CD14-positive monocyte (primary cell): ENCODE data around the gene PIM2. TPM values are rescaled to one million over a fixed set of nuclear protein-coding genes. Genes with fewer than 3 reads are reported as not detected.
A peak's percentile ranks its signal among the peaks of the same experiment; 100 is the strongest.

Experiments
- DNase-seq, 3 donors: peaks; one replicate each; pipeline ENCODE4 v3.0.0-alpha.2; 2011 to 2022
- H2AFZ ChIP-seq: 2 replicates; pipeline ENCODE4 v1.6.0; 2012; ENCODE audit warnings: mild to moderate bottlenecking, low read depth, low read length, inconsistent platforms; ENCODE audit not compliant: insufficient read depth, poor library complexity, severe bottlenecking
- H3K27ac ChIP-seq, 2 donors: 1 replicate in 1 of 2; 2 replicates in 1 of 2; pipeline ENCODE4 v1.5.1; 2012 to 2013; ENCODE audit warnings: low read length in 2 of 2, control low read depth in 1 of 2, inconsistent platforms in 1 of 2, low read depth in 1 of 2, mild to moderate bottlenecking in 1 of 2
- H3K27me3 ChIP-seq, 2 donors: one replicate each; pipeline versions ENCODE4 v1.6.0 to v1.6.1; 2011 to 2013; ENCODE audit warnings: low read length in 2 of 2; ENCODE audit not compliant: control insufficient read depth in 2 of 2, insufficient read depth in 2 of 2
- H3K36me3 ChIP-seq, 2 donors: replicated peaks in 1 of 2; 1 replicate in 1 of 2; 2 replicates in 1 of 2; pipeline versions ENCODE4 v1.5.1 to v1.6.1; 2012 to 2013; ENCODE audit warnings: low read length in 2 of 2, control low read depth in 1 of 2, inconsistent platforms in 1 of 2, mild to moderate bottlenecking in 1 of 2; ENCODE audit not compliant: insufficient read depth in 2 of 2, control insufficient read depth in 1 of 2
- H3K4me1 ChIP-seq, 2 donors: 1 replicate in 1 of 2; 2 replicates in 1 of 2; pipeline versions ENCODE4 v1.5.1 to v1.6.1; 2012 to 2013; ENCODE audit warnings: low read length in 2 of 2, control low read depth in 1 of 2, inconsistent platforms in 1 of 2, mild to moderate bottlenecking in 1 of 2, moderate library complexity in 1 of 2; ENCODE audit not compliant: insufficient read depth in 2 of 2, control insufficient read depth in 1 of 2
- H3K4me2 ChIP-seq: replicated peaks from 2 replicates; pipeline ENCODE3; 2012; ENCODE audit warnings: low read length, moderate library complexity, mild to moderate bottlenecking; ENCODE audit not compliant: poor library complexity, severe bottlenecking; ENCODE audit errors: extremely low read depth
- H3K4me3 ChIP-seq, 3 experiments: fragments of 200-600 bp in 1 of 3; sonication (generic) in 1 of 3; replicated peaks in 1 of 3; 1 replicate in 2 of 3; 2 replicates in 1 of 3; pipeline ENCODE4 v1.5.1; 2011 to 2013; ENCODE audit warnings: low read length in 3 of 3, mild to moderate bottlenecking in 3 of 3, control low read depth in 2 of 3, low read depth in 2 of 3, inconsistent platforms in 1 of 3, moderate library complexity in 1 of 3
- H3K79me2 ChIP-seq: 2 replicates; pipeline ENCODE4 v1.6.0; 2012; ENCODE audit warnings: mild to moderate bottlenecking, control low read depth, inconsistent platforms, low read length, moderate library complexity; ENCODE audit not compliant: insufficient read depth
- H3K9ac ChIP-seq: 2 replicates; pipeline ENCODE4 v1.6.0; 2017; ENCODE audit warnings: low read length, mild to moderate bottlenecking; ENCODE audit not compliant: insufficient read depth, poor library complexity, severe bottlenecking
- H3K9me3 ChIP-seq, 2 donors: replicated peaks in 1 of 2; 1 replicate in 1 of 2; 2 replicates in 1 of 2; pipeline versions ENCODE4 v1.5.1 to v1.6.1; 2012 to 2013; ENCODE audit warnings: low read length in 2 of 2, control low read depth in 1 of 2; ENCODE audit not compliant: control insufficient read depth in 1 of 2, insufficient read depth in 1 of 2
- H4K20me1 ChIP-seq: 2 replicates; pipeline ENCODE4 v1.6.0; 2012; ENCODE audit warnings: mild to moderate bottlenecking, low read length, control low read depth, moderate library complexity; ENCODE audit not compliant: insufficient read depth
- H3K27ac Mint-ChIP-seq, 7 donors: one replicate each; pipeline ENCODE4 v1.8.0; 2020; ENCODE audit warnings: mild to moderate bottlenecking in 7 of 7, mixed read lengths in 7 of 7, moderate library complexity in 6 of 7, inconsistent platforms in 2 of 7
- H3K27me3 Mint-ChIP-seq, 3 donors: one replicate each; pipeline ENCODE4 v1.8.0; 2021 to 2022; ENCODE audit warnings: low read depth in 3 of 3, mild to moderate bottlenecking in 3 of 3, mixed read lengths in 3 of 3, moderate library complexity in 3 of 3, inconsistent platforms in 1 of 3
- H3K36me3 Mint-ChIP-seq, 2 donors: one replicate each; pipeline ENCODE4 v1.8.0; 2020; ENCODE audit warnings: mixed read lengths in 2 of 2, inconsistent platforms in 1 of 2, mild to moderate bottlenecking in 1 of 2
- H3K4me1 Mint-ChIP-seq: one replicate; pipeline ENCODE4 v1.8.0; 2020; ENCODE audit warnings: mild to moderate bottlenecking, mixed read lengths
- H3K4me3 Mint-ChIP-seq, 2 donors: one replicate each; pipeline ENCODE4 v1.8.0; 2020; ENCODE audit warnings: mild to moderate bottlenecking in 2 of 2, mixed read lengths in 2 of 2, moderate library complexity in 1 of 2
- H3K9me3 Mint-ChIP-seq, 7 donors: one replicate each; pipeline ENCODE4 v1.8.0; 2020 to 2022; ENCODE audit warnings: mixed read lengths in 7 of 7, mild to moderate bottlenecking in 6 of 7, moderate library complexity in 6 of 7, inconsistent platforms in 2 of 7
- WGBS: methylation state at CpG from one replicate; pipeline ENCODE4 v1.1.5; 2013; ENCODE audit warnings: missing lambda C conversion rate; ENCODE audit not compliant: insufficient coverage; 5-methylcytosine and 5-hydroxymethylcytosine counted together
- intact Hi-C, 2 donors: fragments of 100-400 bp; cut with micrococcal nuclease; formaldehyde crosslinking; loops; one replicate each; pipeline versions ENCODE4 v1.15.0 to v1.15.1; 2023
- polyA plus RNA-seq, 3 donors: library from polyadenylated mRNA; depleted of rRNA in 1 of 3; unstranded in 2 of 3; stranded (reverse) in 1 of 3; fragments of 300-500 nt in 2 of 3; fragments of >200 nt in 1 of 3; fragmentation: Illumina TruSeq in 2 of 3; gene quantifications; 1 replicate in 2 of 3; 2 replicates in 1 of 3; pipeline ENCODE4 v1.2.3, GENCODE V29; 2012 to 2021
- TF ChIP-seq, protein P1 (sequence below): fragments of 200-600 bp; IDR thresholded peaks from one replicate; pipeline ENCODE4 v1.8.0; 2022; ENCODE audit warnings: antibody characterized with exemption, mild to moderate bottlenecking

The PIM2 gene
- polyA plus RNA-seq, 3 donors: 6.7 to 39.4 (median 9.9) TPM

- H4K20me1 ChIP-seq: peaks cover 27% of the 10 kb centered on the region
- no peak overlapping the region for H3K27ac Mint-ChIP-seq
- intact Hi-C loops: no loop called here
- no peak overlapping the region for H2AFZ ChIP-seq
- peaks cover 34 to 67% of the 10 kb centered on the region in 2 donors for H3K36me3 ChIP-seq
- H3K4me3 ChIP-seq: no peak overlapping the region
- peaks cover 4% of the 10 kb centered on the region for H3K4me1 Mint-ChIP-seq
- whole genome bisulfite sequencing: no CpG with 5 or more reads among the region's 14 CpGs
- no peak overlapping the region for H3K9ac ChIP-seq
- H3K36me3 Mint-ChIP-seq: peaks cover 35 to 50% of the 10 kb centered on the region in 2 donors
- TF ChIP-seq, protein P1, sequence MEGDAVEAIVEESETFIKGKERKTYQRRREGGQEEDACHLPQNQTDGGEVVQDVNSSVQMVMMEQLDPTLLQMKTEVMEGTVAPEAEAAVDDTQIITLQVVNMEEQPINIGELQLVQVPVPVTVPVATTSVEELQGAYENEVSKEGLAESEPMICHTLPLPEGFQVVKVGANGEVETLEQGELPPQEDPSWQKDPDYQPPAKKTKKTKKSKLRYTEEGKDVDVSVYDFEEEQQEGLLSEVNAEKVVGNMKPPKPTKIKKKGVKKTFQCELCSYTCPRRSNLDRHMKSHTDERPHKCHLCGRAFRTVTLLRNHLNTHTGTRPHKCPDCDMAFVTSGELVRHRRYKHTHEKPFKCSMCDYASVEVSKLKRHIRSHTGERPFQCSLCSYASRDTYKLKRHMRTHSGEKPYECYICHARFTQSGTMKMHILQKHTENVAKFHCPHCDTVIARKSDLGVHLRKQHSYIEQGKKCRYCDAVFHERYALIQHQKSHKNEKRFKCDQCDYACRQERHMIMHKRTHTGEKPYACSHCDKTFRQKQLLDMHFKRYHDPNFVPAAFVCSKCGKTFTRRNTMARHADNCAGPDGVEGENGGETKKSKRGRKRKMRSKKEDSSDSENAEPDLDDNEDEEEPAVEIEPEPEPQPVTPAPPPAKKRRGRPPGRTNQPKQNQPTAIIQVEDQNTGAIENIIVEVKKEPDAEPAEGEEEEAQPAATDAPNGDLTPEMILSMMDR: no peak
- peaks cover 15% of the 10 kb centered on the region for H3K79me2 ChIP-seq
- H3K4me3 Mint-ChIP-seq: no peak overlapping the region
- no peak overlapping the region for H3K4me2 ChIP-seq
- H3K9me3 Mint-ChIP-seq: peaks cover 0 to 15% (median 0%) of the 10 kb centered on the region in 7 donors
- peaks cover 9 to 13% of the 10 kb centered on the region in 2 donors for H3K4me1 ChIP-seq
- no peaks in the 10 kb centered on the region for H3K27me3 Mint-ChIP-seq
- H3K9me3 ChIP-seq: no peaks in the 10 kb centered on the region
- no peaks in the 10 kb centered on the region for H3K27me3 ChIP-seq
- DNase-seq: no peak
- H3K27ac ChIP-seq: no peak overlapping the region
These were observed 16.0 kb downstream of the PIM2 start for GRCh38 chrX:48902776-48903175.

DNA sequence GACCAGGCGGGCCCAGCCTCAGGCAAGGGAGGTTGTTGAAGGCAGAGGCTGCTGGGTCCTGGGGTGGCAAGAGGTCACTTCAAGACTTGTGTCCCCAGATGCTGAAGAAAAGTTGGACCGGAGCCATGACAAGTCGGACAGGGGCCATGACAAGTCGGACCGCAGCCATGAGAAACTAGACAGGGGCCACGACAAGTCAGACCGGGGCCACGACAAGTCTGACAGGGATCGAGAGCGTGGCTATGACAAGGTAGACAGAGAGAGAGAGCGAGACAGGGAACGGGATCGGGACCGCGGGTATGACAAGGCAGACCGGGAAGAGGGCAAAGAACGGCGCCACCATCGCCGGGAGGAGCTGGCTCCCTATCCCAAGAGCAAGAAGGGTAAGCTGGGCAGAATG is 16.7 kb downstream of the PIM2 start:
- Histone ChIP-seq H3K27me3 (no peaks in the 10 kb centered on the region), H3K4me2 (no peak overlapping the region), H3K27ac (no peak overlapping the region), H3K4me1 (peaks cover 9 to 13% of the 10 kb centered on the region in 2 donors), H4K20me1 (peaks cover 27% of the 10 kb centered on the region), H3K9me3 (no peaks in the 10 kb centered on the region), H3K36me3 (peaks cover 34 to 67% of the 10 kb centered on the region in 2 donors), H3K9ac (no peak overlapping the region), H3K4me3 (no peak overlapping the region), H2AFZ (no peak overlapping the region), H3K79me2 (peaks cover 15% of the 10 kb centered on the region)
- DNase-seq: no peak
- Mint-ChIP-seq H3K9me3 (peaks cover 0 to 20% (median 2%) of the 10 kb centered on the region in 7 donors), H3K27me3 (no peaks in the 10 kb centered on the region), H3K36me3 (peaks cover 35 to 50% of the 10 kb centered on the region in 2 donors), H3K4me3 (no peak overlapping the region), H3K27ac (peak overlapping the region in 1 of 7 donors; percentile 21), H3K4me1 (peaks cover 4% of the 10 kb centered on the region)
- intact Hi-C loops: no loop called here
- TF ChIP-seq, protein P1: no peak
- WGBS: 100% methylated on average over 2 of the region's 20 CpGs
